Hepatocyte (in vitro differentiated cells): ENCODE data around the gene SPDEF. TPM values are rescaled to one million over a fixed set of nuclear protein-coding genes. Genes with fewer than 3 reads are reported as not detected.

Source experiments
- DNase-seq: peaks from one replicate; pipeline ENCODE4 v3.0.0-alpha.2; 2016; ENCODE audit warnings: low spot score
- H2AFZ ChIP-seq: fragments of 200-600 bp; sonication (generic); 2 replicates; pipeline ENCODE4 v1.6.0; 2016; ENCODE audit warnings: antibody characterized with exemption, mild to moderate bottlenecking
- H3K27ac ChIP-seq: fragments of 200-600 bp; sonication (generic); 2 replicates; pipeline ENCODE4 v1.5.1; 2016; ENCODE audit warnings: mild to moderate bottlenecking
- H3K27me3 ChIP-seq: fragments of 200-600 bp; sonication (generic); 2 replicates; pipeline ENCODE4 v1.6.1; 2016
- H3K36me3 ChIP-seq: fragments of 200-600 bp; sonication (generic); replicated peaks from 2 replicates; pipeline ENCODE4 v1.5.1; 2016; ENCODE audit warnings: low read depth; ENCODE audit not compliant: insufficient read depth
- H3K4me1 ChIP-seq: fragments of 200-600 bp; sonication (generic); 2 replicates; pipeline ENCODE4 v1.5.1; 2016; ENCODE audit warnings: mild to moderate bottlenecking, moderate library complexity; ENCODE audit not compliant: insufficient read depth
- H3K4me2 ChIP-seq: fragments of 200-600 bp; sonication (generic); 2 replicates; pipeline ENCODE4 v1.6.0; 2016
- H3K4me3 ChIP-seq: fragments of 200-600 bp; sonication (generic); 2 replicates; pipeline ENCODE4 v1.5.1; 2016; ENCODE audit warnings: mild to moderate bottlenecking
- H3K79me2 ChIP-seq: fragments of 200-600 bp; sonication (generic); 2 replicates; pipeline ENCODE4 v1.6.0; 2017; ENCODE audit warnings: mild to moderate bottlenecking
- H3K9me2 ChIP-seq: fragments of 200-600 bp; sonication (generic); replicated peaks from 2 replicates; pipeline ENCODE4 v1.6.0; 2017; ENCODE audit warnings: mild to moderate bottlenecking; ENCODE audit not compliant: insufficient read depth
- H3K9me3 ChIP-seq: fragments of 200-600 bp; sonication (generic); 2 replicates; pipeline ENCODE4 v1.5.1; 2016; ENCODE audit warnings: low read depth, mild to moderate bottlenecking
- H4K20me1 ChIP-seq: fragments of 200-600 bp; sonication (generic); 2 replicates; pipeline ENCODE4 v1.6.0; 2016; ENCODE audit warnings: mild to moderate bottlenecking; ENCODE audit not compliant: insufficient read depth, poor library complexity, severe bottlenecking
- CTCF ChIP-seq: fragments of 200-600 bp; sonication (generic); IDR thresholded peaks from 2 replicates; pipeline ENCODE4 v1.5.1; 2016; ENCODE audit warnings: antibody characterized with exemption, mild to moderate bottlenecking; ENCODE audit not compliant: poor library complexity
- EZH2 ChIP-seq: fragments of 200-600 bp; sonication (generic); IDR thresholded peaks from 2 replicates; pipeline ENCODE4 v1.6.1; 2016; ENCODE audit warnings: antibody characterized with exemption, mild to moderate bottlenecking, borderline replicate concordance
- EZH2phosphoT487 ChIP-seq: fragments of 200-600 bp; sonication (generic); IDR thresholded peaks from one replicate; pipeline ENCODE4 v1.6.1; 2018; ENCODE audit warnings: antibody characterized with exemption, mild to moderate bottlenecking, low read depth, moderate library complexity; ENCODE audit not compliant: unreplicated experiment, severe bottlenecking
- WGBS: methylation state at CpG from one replicate; pipeline ENCODE4 v1.1.6; 2016; ENCODE audit warnings: low lambda C conversion rate; ENCODE audit errors: missing lambda C conversion rate; 5-methylcytosine and 5-hydroxymethylcytosine counted together
- polyA plus RNA-seq: library from polyadenylated mRNA; unstranded; fragments of >200 nt; fragmentation: Nextera tagmentation; extraction: Ambion mirVana; gene quantifications from 2 replicates; pipeline ENCODE4 v1.2.1, GENCODE V29; 2016
- total RNA-seq: library from RNA; depleted of rRNA; stranded (reverse); fragments of >200 nt; gene quantifications from 2 replicates; pipeline ENCODE4 v1.2.3, GENCODE V29; 2014

The SPDEF gene
- total and polyA plus RNA-seq, 2 experiments from 2014 or later, result 0.80 to 1.5 TPM

GRCh38 chr6:34601706-34602105 is 45.6 kb upstream of the SPDEF start:
- H2AFZ ChIP-seq, result no peak overlapping the region
- H4K20me1 ChIP-seq, result peaks cover 50% of the 10 kb centered on the region
- no peak overlapping the region for H3K4me2 ChIP-seq
- DNase-seq, result no peak
- no peak overlapping the region for H3K4me3 ChIP-seq
- no peaks in the 10 kb centered on the region for H3K9me2 ChIP-seq
- WGBS, result 80% methylated on average over 4 of the region's 4 CpGs
- peak overlapping the region; percentile 28 for H3K27ac ChIP-seq
- H3K4me1 ChIP-seq, result peaks cover 21% of the 10 kb centered on the region
- TF ChIP-seq EZH2 (no peak), CTCF (no peak), EZH2phosphoT487 (no peak)
- no peaks in the 10 kb centered on the region for H3K36me3 ChIP-seq
- H3K79me2 ChIP-seq, result peaks cover 61% of the 10 kb centered on the region
- no peaks in the 10 kb centered on the region for H3K9me3 ChIP-seq
- no peaks in the 10 kb centered on the region for H3K27me3 ChIP-seq

- no peak overlapping the region for H3K27ac ChIP-seq
- no peak overlapping the region for H3K4me2 ChIP-seq
- peaks cover 63% of the 10 kb centered on the region for H3K79me2 ChIP-seq
- peaks cover 21% of the 10 kb centered on the region for H3K4me1 ChIP-seq
- no peak overlapping the region for H3K4me3 ChIP-seq
- H3K9me3 ChIP-seq, result no peaks in the 10 kb centered on the region
- no peak for DNase-seq
- peaks cover 53% of the 10 kb centered on the region for H4K20me1 ChIP-seq
- no peak for TF ChIP-seq EZH2phosphoT487
- no peak for TF ChIP-seq EZH2
- TF ChIP-seq CTCF, result no peak
- H3K27me3 ChIP-seq, result no peaks in the 10 kb centered on the region
- no peaks in the 10 kb centered on the region for H3K36me3 ChIP-seq
- 89% methylated on average over 4 of the region's 4 CpGs for WGBS
- no peaks in the 10 kb centered on the region for H3K9me2 ChIP-seq
- no peak overlapping the region for H2AFZ ChIP-seq
Measured at GRCh38 chr6:34600796-34601195, 44.7 kb upstream of the SPDEF start.

GRCh38 chr6:34600101-34600500 is 44.0 kb upstream of the SPDEF start:
- Histone ChIP-seq H3K9me2 (no peaks in the 10 kb centered on the region), H3K4me3 (no peak overlapping the region), H3K9me3 (no peaks in the 10 kb centered on the region), H3K4me2 (no peak overlapping the region), H3K79me2 (peaks cover 63% of the 10 kb centered on the region), H4K20me1 (peaks cover 54% of the 10 kb centered on the region), H2AFZ (no peak overlapping the region), H3K27ac (no peak overlapping the region), H3K36me3 (no peaks in the 10 kb centered on the region), H3K27me3 (no peaks in the 10 kb centered on the region), H3K4me1 (peaks cover 21% of the 10 kb centered on the region)
- WGBS, result 96% methylated on average over 5 of the region's 5 CpGs
- DNase-seq, result no peak
- TF ChIP-seq EZH2, result no peak
- TF ChIP-seq CTCF, result no peak
- TF ChIP-seq EZH2phosphoT487, result no peak

- no peak overlapping the region for H2AFZ ChIP-seq
- no peaks in the 10 kb centered on the region for H3K27me3 ChIP-seq
- H3K4me3 ChIP-seq, result no peak overlapping the region
- no peaks in the 10 kb centered on the region for H3K9me2 ChIP-seq
- no peaks in the 10 kb centered on the region for H3K9me3 ChIP-seq
- no peak overlapping the region for H3K4me2 ChIP-seq
- H3K79me2 ChIP-seq, result peaks cover 63% of the 10 kb centered on the region
- no peaks in the 10 kb centered on the region for H3K36me3 ChIP-seq
- no peak overlapping the region for H3K27ac ChIP-seq
- peaks cover 21% of the 10 kb centered on the region for H3K4me1 ChIP-seq
- no peak for DNase-seq
- WGBS, result 53% methylated on average over 3 of the region's 3 CpGs
- peaks cover 63% of the 10 kb centered on the region for H4K20me1 ChIP-seq
- TF ChIP-seq EZH2, result no peak
- no peak for TF ChIP-seq EZH2phosphoT487
- no peak for TF ChIP-seq CTCF
Measured at GRCh38 chr6:34598712-34599111, 42.6 kb upstream of the SPDEF start.
